Nephron progenitor cell (in vitro differentiated cells): Measurements from ENCODE around the gene PRDM11.

Experiments used
- DNase-seq: peaks from one replicate; pipeline ENCODE4 v3.0.0; 2021
- H3K27ac Mint-ChIP-seq: 2 replicates; pipeline ENCODE4 v1.8.0; 2021; ENCODE audit warnings: mild to moderate bottlenecking, moderate library complexity, mixed read lengths
- H3K27me3 Mint-ChIP-seq: 2 replicates; pipeline ENCODE4 v1.8.0; 2021; ENCODE audit warnings: mild to moderate bottlenecking, low read depth, mixed read lengths; ENCODE audit not compliant: poor library complexity
- H3K36me3 Mint-ChIP-seq: 2 replicates; pipeline ENCODE4 v1.8.0; 2021; ENCODE audit warnings: low read depth, mixed read lengths
- H3K4me1 Mint-ChIP-seq: 2 replicates; pipeline ENCODE4 v1.8.0; 2021; ENCODE audit warnings: mixed read lengths
- H3K4me3 Mint-ChIP-seq: 2 replicates; pipeline ENCODE4 v1.8.0; 2021; ENCODE audit warnings: mild to moderate bottlenecking, moderate library complexity, mixed read lengths
- H3K9me3 Mint-ChIP-seq: 2 replicates; pipeline ENCODE4 v1.8.0; 2021; ENCODE audit warnings: mild to moderate bottlenecking, moderate library complexity, mixed read lengths
- CTCF ChIP-seq: fragments of 200-600 bp; sonication (generic); IDR thresholded peaks from 2 replicates; pipeline ENCODE4 v1.5.0; 2021; ENCODE audit warnings: antibody characterized with exemption

PRDM11 gene

DNA sequence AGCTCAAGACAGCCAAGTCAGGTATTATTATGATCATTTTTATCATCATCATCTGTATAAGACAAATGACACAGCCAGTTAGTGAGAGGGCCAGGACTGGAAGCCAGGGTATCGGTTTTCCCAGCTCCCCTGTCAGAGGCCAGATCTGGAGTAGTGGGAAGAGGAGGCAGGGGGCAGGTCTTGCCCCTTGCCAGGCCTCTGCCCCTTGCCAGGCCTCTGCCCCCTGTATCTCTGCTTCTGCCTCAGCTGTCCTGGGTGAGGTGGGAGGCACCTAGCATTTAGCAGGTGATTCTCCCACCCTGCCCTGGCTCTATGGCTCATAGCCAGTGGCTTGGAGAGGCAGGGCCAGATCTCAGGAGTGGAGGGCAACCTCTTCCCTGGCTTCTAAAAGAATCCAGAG is 67.3 kb downstream of the PRDM11 start:
- no peak overlapping the region for H3K4me3 Mint-ChIP-seq
- DNase-seq = no peak
- peaks cover 12% of the 10 kb centered on the region for H3K36me3 Mint-ChIP-seq
- H3K9me3 Mint-ChIP-seq = no peaks in the 10 kb centered on the region
- no peak overlapping the region for H3K27ac Mint-ChIP-seq
- peaks cover 38% of the 10 kb centered on the region for H3K4me1 Mint-ChIP-seq
- TF ChIP-seq CTCF = no peak
- H3K27me3 Mint-ChIP-seq = peaks cover 6% of the 10 kb centered on the region

GRCh38 chr11:45215098-45215865 is 68.8 kb downstream of the PRDM11 start:
- H3K27ac Mint-ChIP-seq = no peak overlapping the region
- DNase-seq = no peak
- peaks cover 23% of the 10 kb centered on the region for H3K4me1 Mint-ChIP-seq
- H3K9me3 Mint-ChIP-seq = no peaks in the 10 kb centered on the region
- H3K4me3 Mint-ChIP-seq = no peak overlapping the region
- H3K27me3 Mint-ChIP-seq = no peaks in the 10 kb centered on the region
- no peak for TF ChIP-seq CTCF
- H3K36me3 Mint-ChIP-seq = peaks cover 12% of the 10 kb centered on the region

DNA sequence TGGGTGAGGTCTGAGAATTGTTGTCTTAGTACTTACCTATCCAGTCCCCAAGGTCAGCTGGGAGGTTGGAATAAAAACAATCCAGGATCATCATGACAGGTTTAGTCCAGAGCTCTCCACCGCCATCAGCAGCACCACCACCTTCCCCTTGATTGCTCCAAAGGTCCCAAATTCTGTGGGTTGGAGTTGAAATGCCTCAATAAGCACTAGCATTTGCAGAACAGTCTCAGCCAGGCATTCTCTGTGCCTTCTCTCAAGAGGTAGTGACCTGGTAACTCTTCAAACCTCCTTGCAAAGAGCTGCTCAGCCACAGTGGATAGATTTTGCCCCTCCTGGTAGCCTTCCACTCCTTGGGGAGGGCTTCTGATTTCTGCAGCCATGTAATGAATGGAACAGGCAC is 69.6 kb downstream of the PRDM11 start:
- Mint-ChIP-seq H3K4me3 (no peak overlapping the region), H3K36me3 (peaks cover 15% of the 10 kb centered on the region), H3K27me3 (no peaks in the 10 kb centered on the region), H3K4me1 (peaks cover 18% of the 10 kb centered on the region), H3K27ac (peak overlapping the region; percentile 20), H3K9me3 (no peaks in the 10 kb centered on the region)
- no peak for DNase-seq
- TF ChIP-seq CTCF = no peak

GRCh38 chr11:45216901-45217300 is 70.5 kb downstream of the PRDM11 start:
- Mint-ChIP-seq H3K27ac (no peak overlapping the region), H3K9me3 (no peaks in the 10 kb centered on the region), H3K4me1 (peaks cover 11% of the 10 kb centered on the region), H3K4me3 (no peak overlapping the region), H3K27me3 (no peaks in the 10 kb centered on the region), H3K36me3 (peaks cover 19% of the 10 kb centered on the region)
- no peak for DNase-seq
- no peak for TF ChIP-seq CTCF

GRCh38 chr11:45217991-45218390 is 71.6 kb downstream of the PRDM11 start:
- Mint-ChIP-seq H3K4me1 (peaks cover 8% of the 10 kb centered on the region), H3K27me3 (no peaks in the 10 kb centered on the region), H3K27ac (no peak overlapping the region), H3K9me3 (no peaks in the 10 kb centered on the region), H3K4me3 (no peak overlapping the region), H3K36me3 (peaks cover 29% of the 10 kb centered on the region)
- no peak for DNase-seq
- no peak for TF ChIP-seq CTCF

- no peak overlapping the region for H3K27ac Mint-ChIP-seq
- TF ChIP-seq CTCF = no peak
- H3K4me3 Mint-ChIP-seq = no peak overlapping the region
- H3K36me3 Mint-ChIP-seq = peaks cover 30% of the 10 kb centered on the region
- DNase-seq = no peak
- H3K9me3 Mint-ChIP-seq = no peaks in the 10 kb centered on the region
- no peaks in the 10 kb centered on the region for H3K27me3 Mint-ChIP-seq
- H3K4me1 Mint-ChIP-seq = peaks cover under 1% of the 10 kb centered on the region
Observed at GRCh38 chr11:45218705-45219104, 72.3 kb downstream of the PRDM11 start.
